Neural progenitor cell (in vitro differentiated cells): Measurements from ENCODE around the gene PSMA7. TPM values are rescaled to one million over a fixed set of nuclear protein-coding genes. Genes with fewer than 3 reads are reported as not detected.

Experiments
- DNase-seq: peaks from one replicate; pipeline ENCODE4 v3.0.0-alpha.2; 2016; ENCODE audit warnings: low spot score
- H2AFZ ChIP-seq: fragments of 200-600 bp; sonication (generic); replicated peaks from 2 replicates; pipeline ENCODE4 v1.6.1; 2016; ENCODE audit warnings: antibody characterized with exemption
- H3F3A ChIP-seq: fragments of 200-600 bp; sonication (generic); 2 replicates; pipeline ENCODE4 v1.6.1; 2016; ENCODE audit warnings: antibody characterized with exemption, low read depth
- H3K27ac ChIP-seq: fragments of 200-600 bp; sonication (generic); 2 replicates; pipeline ENCODE4 v1.5.1; 2016; ENCODE audit warnings: mild to moderate bottlenecking
- H3K27me3 ChIP-seq: fragments of 200-600 bp; sonication (generic); 2 replicates; pipeline ENCODE4 v1.6.1; 2016; ENCODE audit warnings: mild to moderate bottlenecking, moderate library complexity
- H3K36me3 ChIP-seq: fragments of 200-600 bp; sonication (generic); 2 replicates; pipeline ENCODE4 v1.5.1; 2016
- H3K4me1 ChIP-seq: fragments of 200-600 bp; sonication (generic); 2 replicates; pipeline ENCODE4 v1.6.1; 2016; ENCODE audit warnings: mixed run types
- H3K4me2 ChIP-seq: fragments of 200-600 bp; sonication (generic); 2 replicates; pipeline ENCODE4 v1.6.1; 2016
- H3K4me3 ChIP-seq: fragments of 200-600 bp; sonication (generic); 2 replicates; pipeline ENCODE4 v1.5.1; 2016
- H3K79me2 ChIP-seq: fragments of 200-600 bp; sonication (generic); 2 replicates; pipeline ENCODE4 v1.6.1; 2016; ENCODE audit warnings: low read depth
- H3K9ac ChIP-seq: fragments of 200-600 bp; sonication (generic); 2 replicates; pipeline ENCODE4 v1.6.1; 2016
- H3K9me3 ChIP-seq: fragments of 200-600 bp; sonication (generic); 2 replicates; pipeline ENCODE4 v1.5.1; 2016; ENCODE audit warnings: low read depth
- H4K20me1 ChIP-seq: fragments of 200-600 bp; sonication (generic); 2 replicates; pipeline ENCODE4 v1.6.1; 2016; ENCODE audit warnings: low read depth
- H3K27ac Mint-ChIP-seq: 3 replicates; pipeline ENCODE4 v1.8.0; 2021; ENCODE audit warnings: mixed read lengths
- H3K27me3 Mint-ChIP-seq: 2 replicates; pipeline ENCODE4 v1.8.0; 2022; ENCODE audit warnings: low read depth, mild to moderate bottlenecking, inconsistent platforms, moderate library complexity, mixed read lengths; ENCODE audit not compliant: insufficient read depth
- H3K36me3 Mint-ChIP-seq: 3 replicates; pipeline ENCODE4 v1.8.0; 2021; ENCODE audit warnings: mixed read lengths
- H3K4me1 Mint-ChIP-seq: 3 replicates; pipeline ENCODE4 v1.8.0; 2021; ENCODE audit warnings: mixed read lengths
- H3K4me3 Mint-ChIP-seq: 3 replicates; pipeline ENCODE4 v1.8.0; 2021; ENCODE audit warnings: mild to moderate bottlenecking, moderate library complexity, mixed read lengths
- H3K9me3 Mint-ChIP-seq: 3 replicates; pipeline ENCODE4 v1.8.0; 2020; ENCODE audit warnings: mixed read lengths
- EZH2 ChIP-seq: fragments of 200-600 bp; sonication (generic); IDR thresholded peaks from 2 replicates; pipeline ENCODE4 v1.6.1; 2017; ENCODE audit warnings: antibody characterized with exemption, mild to moderate bottlenecking, moderate library complexity
- EZH2phosphoT487 ChIP-seq: fragments of 200-600 bp; sonication (generic); IDR thresholded peaks from 2 replicates; pipeline ENCODE4 v1.6.1; 2017; ENCODE audit warnings: antibody characterized with exemption
- total RNA-seq: library from RNA; depleted of rRNA; stranded (reverse); fragments of >200 nt; gene quantifications from 2 replicates; pipeline ENCODE4 v1.2.3, GENCODE V29; 2015; ENCODE audit warnings: low replicate concordance
- TF ChIP-seq, protein P1 (sequence below): fragments of 200-600 bp; sonication (generic); IDR thresholded peaks from 2 replicates; pipeline ENCODE4 v1.5.1; 2017; ENCODE audit warnings: antibody characterized with exemption, mild to moderate bottlenecking

The PSMA7 gene
- total RNA-seq, 1 donor from 2014 or later: 237 TPM

DNA sequence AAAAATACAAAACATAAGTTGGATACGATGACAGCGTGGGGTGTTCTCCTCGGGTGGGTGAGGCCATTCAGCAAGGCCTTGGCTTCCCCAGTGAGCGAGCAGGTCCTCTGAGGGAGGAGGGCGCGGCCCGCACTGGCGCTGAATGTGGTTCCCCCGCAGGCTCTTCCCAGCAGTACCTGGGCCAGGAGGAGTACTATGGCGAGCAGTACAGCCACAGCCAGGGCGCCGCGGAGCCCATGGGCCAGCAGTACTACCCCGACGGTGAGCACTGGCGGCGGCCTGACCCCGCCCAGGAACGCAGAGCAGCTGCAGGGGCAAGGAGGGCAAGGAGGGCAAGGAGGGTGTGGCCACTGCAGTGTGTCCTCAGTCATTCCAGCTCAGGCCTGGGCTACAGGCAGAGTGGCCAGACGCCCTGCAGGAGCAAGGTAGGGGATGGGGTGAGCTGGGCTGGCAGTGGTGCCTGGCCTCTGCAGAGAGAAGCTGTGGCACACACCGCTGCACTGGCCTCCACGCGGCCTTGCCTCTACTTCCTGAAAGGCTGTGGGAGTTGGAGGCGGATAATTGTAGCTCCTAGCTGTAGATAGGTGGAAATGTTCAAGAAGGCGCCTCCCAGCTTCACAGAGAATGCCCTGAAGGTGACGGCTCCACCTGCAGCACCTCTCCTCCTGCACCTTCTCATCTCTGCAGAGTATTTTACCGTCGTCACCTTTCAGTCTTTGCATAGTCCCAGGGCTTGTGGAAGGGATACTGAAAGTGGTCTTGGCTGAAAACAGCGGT lies 21.0 kb upstream of the PSMA7 start:
- TF ChIP-seq, protein P1, sequence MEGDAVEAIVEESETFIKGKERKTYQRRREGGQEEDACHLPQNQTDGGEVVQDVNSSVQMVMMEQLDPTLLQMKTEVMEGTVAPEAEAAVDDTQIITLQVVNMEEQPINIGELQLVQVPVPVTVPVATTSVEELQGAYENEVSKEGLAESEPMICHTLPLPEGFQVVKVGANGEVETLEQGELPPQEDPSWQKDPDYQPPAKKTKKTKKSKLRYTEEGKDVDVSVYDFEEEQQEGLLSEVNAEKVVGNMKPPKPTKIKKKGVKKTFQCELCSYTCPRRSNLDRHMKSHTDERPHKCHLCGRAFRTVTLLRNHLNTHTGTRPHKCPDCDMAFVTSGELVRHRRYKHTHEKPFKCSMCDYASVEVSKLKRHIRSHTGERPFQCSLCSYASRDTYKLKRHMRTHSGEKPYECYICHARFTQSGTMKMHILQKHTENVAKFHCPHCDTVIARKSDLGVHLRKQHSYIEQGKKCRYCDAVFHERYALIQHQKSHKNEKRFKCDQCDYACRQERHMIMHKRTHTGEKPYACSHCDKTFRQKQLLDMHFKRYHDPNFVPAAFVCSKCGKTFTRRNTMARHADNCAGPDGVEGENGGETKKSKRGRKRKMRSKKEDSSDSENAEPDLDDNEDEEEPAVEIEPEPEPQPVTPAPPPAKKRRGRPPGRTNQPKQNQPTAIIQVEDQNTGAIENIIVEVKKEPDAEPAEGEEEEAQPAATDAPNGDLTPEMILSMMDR: no peak
- TF ChIP-seq EZH2phosphoT487: no peak
- no peak for TF ChIP-seq EZH2
- Histone ChIP-seq H2AFZ (no peak overlapping the region), H3K9ac (no peak overlapping the region), H3K36me3 (no peaks in the 10 kb centered on the region), H3K4me1 (no peaks in the 10 kb centered on the region), H3K27ac (no peak overlapping the region), H3K4me3 (no peak overlapping the region), H3F3A (no peaks in the 10 kb centered on the region), H3K9me3 (no peaks in the 10 kb centered on the region), H3K27me3 (no peaks in the 10 kb centered on the region), H4K20me1 (peaks cover 4% of the 10 kb centered on the region), H3K4me2 (no peak overlapping the region), H3K79me2 (no peaks in the 10 kb centered on the region)
- no peak for DNase-seq
- peak overlapping the region; percentile 13 for H3K4me3 Mint-ChIP-seq
- peaks cover 2% of the 10 kb centered on the region for H3K27me3 Mint-ChIP-seq
- H3K36me3 Mint-ChIP-seq: peaks cover 8% of the 10 kb centered on the region
- no peaks in the 10 kb centered on the region for H3K4me1 Mint-ChIP-seq
- H3K9me3 Mint-ChIP-seq: no peaks in the 10 kb centered on the region
- H3K27ac Mint-ChIP-seq: no peak overlapping the region

DNA sequence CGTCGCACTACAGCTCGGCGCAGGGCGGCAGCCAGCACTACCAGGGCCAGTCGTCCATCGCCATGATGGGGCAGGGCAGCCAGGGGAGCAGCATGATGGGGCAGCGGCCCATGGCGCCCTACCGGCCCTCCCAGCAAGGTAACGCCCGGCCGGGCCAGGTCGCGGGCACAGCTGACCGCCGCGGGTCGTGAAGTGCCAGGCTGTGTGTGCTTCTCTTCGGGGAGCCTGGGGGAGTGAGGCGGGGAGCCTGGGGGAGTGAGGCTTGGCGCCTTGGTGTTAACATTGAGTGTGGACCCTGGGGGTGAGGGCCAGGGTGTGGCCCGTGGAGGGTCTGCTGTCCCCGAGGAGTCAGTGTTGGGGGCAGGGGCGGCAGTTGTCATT lies 20.3 kb upstream of the PSMA7 start:
- H3K36me3 ChIP-seq: no peaks in the 10 kb centered on the region
- H3K36me3 Mint-ChIP-seq: peaks cover 11% of the 10 kb centered on the region

DNA sequence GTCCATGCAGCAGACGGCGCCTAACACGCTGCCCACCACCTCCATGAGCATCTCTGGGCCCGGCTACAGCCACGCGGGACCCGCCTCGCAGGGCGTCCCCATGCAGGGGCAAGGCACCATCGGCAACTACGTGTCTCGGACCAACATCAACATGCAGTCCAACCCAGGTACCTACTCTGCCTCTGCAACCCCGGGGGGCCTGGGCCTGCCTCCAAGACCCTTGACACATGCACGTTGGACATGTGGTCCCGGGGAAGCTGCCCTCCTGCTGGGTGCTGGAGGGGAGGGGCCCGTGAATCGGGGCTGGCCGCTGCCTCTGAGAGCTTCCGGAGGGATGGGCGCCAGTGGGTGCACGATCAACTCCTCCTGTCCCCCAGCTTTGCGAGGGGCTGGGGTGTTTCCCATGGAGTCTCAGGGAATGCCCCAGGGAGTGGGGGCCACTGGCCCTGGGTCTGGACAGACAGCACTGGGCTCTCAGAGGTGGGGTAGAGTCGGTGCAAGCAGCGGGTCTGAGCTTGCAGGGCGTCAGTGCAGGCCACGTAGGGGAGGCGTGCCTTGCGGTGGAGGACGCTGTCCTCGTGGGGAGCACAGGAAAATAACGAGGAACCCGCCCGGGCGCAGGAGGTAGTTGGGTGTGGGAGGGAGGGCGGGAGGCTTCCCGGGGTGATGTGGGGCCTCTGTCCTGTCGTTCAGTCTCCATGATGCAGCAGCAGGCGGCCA lies 19.7 kb upstream of the PSMA7 start:
- H3K9me3 Mint-ChIP-seq: no peaks in the 10 kb centered on the region
- no peaks in the 10 kb centered on the region for H3K36me3 ChIP-seq

More for the DNA sequence above, 20.3 kb upstream of the PSMA7 start:
- no peak overlapping the region for H3K9ac ChIP-seq
- no peaks in the 10 kb centered on the region for H3F3A ChIP-seq
- H3K4me1 Mint-ChIP-seq: no peaks in the 10 kb centered on the region
- no peak overlapping the region for H3K4me3 Mint-ChIP-seq
- no peaks in the 10 kb centered on the region for H3K9me3 ChIP-seq
- no peak overlapping the region for H3K27ac ChIP-seq
- H3K27ac Mint-ChIP-seq: no peak overlapping the region
- no peak for DNase-seq
- no peaks in the 10 kb centered on the region for H3K4me1 ChIP-seq
- TF ChIP-seq, protein P1: no peak
- no peak for TF ChIP-seq EZH2
- no peak for TF ChIP-seq EZH2phosphoT487
- H3K4me2 ChIP-seq: no peak overlapping the region
- H3K79me2 ChIP-seq: peaks cover 5% of the 10 kb centered on the region
- H3K4me3 ChIP-seq: no peak overlapping the region
- peaks cover 2% of the 10 kb centered on the region for H3K27me3 Mint-ChIP-seq
- H3K27me3 ChIP-seq: no peaks in the 10 kb centered on the region
- H2AFZ ChIP-seq: no peak overlapping the region
- no peaks in the 10 kb centered on the region for H3K9me3 Mint-ChIP-seq
- peaks cover 8% of the 10 kb centered on the region for H4K20me1 ChIP-seq

More for the DNA sequence above, 19.7 kb upstream of the PSMA7 start:
- H3K9me3 ChIP-seq: no peaks in the 10 kb centered on the region
- Mint-ChIP-seq H3K27ac (no peak overlapping the region), H3K4me3 (no peak overlapping the region), H3K36me3 (peaks cover 11% of the 10 kb centered on the region), H3K4me1 (no peaks in the 10 kb centered on the region), H3K27me3 (peaks cover 2% of the 10 kb centered on the region)
- peaks cover 13% of the 10 kb centered on the region for H4K20me1 ChIP-seq
- TF ChIP-seq EZH2: no peak
- TF ChIP-seq EZH2phosphoT487: no peak
- TF ChIP-seq, protein P1: no peak
- no peaks in the 10 kb centered on the region for H3F3A ChIP-seq
- no peak overlapping the region for H3K9ac ChIP-seq
- DNase-seq: no peak
- peaks cover 11% of the 10 kb centered on the region for H3K79me2 ChIP-seq
- H3K4me1 ChIP-seq: no peaks in the 10 kb centered on the region
- no peak overlapping the region for H3K27ac ChIP-seq
- H3K4me2 ChIP-seq: no peak overlapping the region
- H2AFZ ChIP-seq: no peak overlapping the region
- H3K4me3 ChIP-seq: no peak overlapping the region
- no peaks in the 10 kb centered on the region for H3K27me3 ChIP-seq
